ENCODE measurements around the gene CDK15.
A peak's percentile ranks its signal among the peaks of the same experiment; 100 is the strongest.

The CDK15 gene

DNA sequence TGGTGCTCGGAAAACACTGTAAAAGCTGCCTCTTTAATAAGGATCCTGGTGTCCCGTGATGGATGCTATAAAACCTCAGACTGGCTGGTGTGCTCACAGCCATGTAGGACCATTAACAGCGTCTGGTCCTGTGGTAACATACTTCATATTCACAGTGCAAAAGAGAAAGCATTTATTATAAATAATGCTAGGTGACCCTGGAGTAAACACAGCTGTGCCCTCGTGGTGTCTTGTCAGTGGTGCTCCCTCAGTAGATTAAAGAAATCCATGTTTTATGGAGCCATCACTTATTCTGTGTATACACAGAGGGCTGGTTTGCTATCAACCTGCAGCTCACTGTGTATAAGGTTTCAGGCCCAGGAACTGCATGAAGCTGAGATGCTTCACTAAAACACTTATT, 106.9 kb downstream of the CDK15 start:
- DNase-seq: no peak

DNA sequence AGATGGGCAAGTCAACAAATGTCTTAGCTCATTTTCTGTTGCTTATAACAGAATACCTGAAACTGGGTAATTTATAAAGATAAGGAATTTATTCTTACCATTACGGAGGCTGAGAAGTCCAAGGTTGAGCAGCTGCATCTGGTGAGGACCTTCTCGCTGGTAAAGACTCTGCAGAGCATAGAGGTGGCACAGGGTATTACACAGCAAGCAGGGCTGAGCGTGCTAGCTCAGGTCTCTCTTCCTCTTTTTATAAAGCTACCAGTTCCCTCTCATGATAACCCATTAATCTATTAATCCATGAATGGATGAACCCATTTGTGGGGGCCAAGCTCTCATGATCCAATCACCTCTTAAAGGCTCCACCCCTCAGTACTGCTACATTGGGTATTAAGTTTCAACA, 109.1 kb downstream of the CDK15 start:
- no peak for DNase-seq

DNA sequence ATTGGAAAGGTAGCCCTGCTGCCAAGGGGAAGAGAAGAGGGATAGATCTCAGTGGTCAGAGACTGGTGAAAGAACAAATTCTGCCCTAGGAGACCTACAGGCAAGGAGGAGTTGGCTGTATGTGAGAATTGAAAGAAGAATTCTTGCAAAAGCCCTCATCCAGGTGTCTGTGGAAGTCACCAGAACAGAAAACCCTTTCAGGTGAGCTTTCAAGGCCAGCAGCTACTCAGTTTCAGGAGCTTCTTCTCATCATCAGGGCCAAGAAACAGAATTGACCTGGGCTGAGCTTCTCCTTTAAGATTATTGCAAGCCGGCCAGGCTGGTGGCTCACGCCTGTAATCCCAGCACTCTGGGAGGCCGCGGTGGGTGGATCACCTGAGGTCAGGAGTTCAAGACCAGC, 110.2 kb downstream of the CDK15 start:
- no peak for DNase-seq

DNA sequence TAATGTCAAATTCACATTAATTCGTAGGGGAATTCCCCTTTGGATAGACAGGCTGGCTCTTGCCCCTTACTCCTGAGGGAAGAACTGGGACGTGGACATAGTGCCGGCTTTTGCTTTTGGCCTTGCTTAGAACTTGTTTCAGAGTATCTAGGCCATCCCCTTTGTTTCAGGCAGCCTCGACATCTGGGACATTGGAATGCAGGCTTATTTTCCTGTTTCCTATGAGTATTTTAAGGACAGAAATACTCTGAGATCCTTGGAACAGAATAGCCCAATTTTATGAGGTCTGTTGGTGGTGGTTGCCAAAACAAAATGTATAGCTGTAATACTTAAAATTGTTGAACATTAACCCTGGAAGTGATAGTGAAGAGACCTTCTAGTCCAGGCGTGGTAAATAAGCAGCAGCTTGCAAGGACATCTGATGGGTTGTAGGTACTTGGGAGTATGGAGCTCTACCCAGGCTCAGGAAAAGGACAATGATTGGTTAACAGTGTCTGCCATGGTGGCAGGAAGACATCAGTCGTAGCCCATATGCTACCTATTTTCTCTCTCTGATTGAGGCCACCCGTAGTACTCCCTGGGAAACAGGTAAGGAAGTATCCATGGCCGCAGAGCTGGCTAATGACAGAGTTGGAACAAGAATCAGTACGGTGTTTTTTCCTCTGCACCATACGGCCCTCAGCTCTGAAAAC, 112.4 kb downstream of the CDK15 start:
- DNase-seq: no peak

DNA sequence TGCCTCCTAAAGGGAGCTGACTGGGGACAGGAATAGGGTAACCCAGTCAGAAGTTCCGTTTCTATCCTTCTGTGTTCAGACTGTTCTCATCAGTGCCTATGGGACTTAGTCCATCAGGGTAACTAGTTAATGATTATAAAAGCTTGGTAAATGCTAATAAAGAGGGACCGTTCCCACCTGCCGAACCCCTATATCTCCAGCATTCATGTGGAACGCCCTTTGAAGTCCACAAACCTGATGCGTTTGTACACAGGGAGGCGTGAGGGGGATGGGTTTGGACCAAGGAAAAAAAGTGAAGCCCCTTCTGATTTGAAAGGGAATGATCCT, 112.9 kb downstream of the CDK15 start:
- DNase-seq: no peak

DNA sequence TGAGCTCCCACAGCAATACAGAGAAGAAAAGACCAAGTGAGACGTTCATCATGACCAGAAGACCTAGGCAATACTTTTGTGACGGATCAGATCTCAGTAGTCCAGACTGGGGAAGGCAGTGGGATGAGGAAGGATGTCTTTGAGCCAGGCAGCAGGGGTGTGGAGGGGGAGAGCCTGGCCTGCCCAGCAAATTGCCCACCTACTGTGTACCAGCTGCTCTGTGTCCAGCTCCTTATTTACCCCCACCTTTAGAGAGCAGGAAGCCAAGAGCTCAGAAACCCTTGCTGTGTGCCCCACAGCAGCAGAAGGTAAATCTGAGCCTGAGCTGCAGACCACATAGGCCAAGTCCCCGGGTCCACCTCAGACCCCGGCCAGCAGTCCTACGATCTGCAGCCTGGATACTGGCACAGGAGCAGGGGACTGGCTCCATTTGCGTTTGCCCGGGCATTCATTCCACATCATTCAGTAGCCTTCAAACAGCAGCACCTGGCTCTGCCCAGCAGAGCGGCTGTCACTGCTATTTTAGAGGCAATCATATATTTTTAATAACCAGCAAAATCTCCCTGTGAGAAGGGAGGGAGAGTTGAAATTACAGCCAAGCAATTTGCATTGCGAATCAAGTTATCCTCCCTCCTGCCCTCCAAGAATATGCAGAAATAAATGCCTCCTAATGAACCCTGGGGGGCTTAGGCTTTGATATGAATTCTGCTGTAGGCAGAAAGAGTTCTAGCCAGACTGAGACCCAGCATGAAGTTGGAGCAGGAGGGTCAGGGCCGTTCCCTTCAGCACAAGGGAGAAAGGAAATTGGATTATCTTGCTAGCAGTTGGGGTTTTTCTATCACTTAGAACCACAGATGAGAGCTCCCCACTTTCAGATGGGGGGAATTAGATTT, 117.3 kb downstream of the CDK15 start:
- DNase-seq: no peak

DNA sequence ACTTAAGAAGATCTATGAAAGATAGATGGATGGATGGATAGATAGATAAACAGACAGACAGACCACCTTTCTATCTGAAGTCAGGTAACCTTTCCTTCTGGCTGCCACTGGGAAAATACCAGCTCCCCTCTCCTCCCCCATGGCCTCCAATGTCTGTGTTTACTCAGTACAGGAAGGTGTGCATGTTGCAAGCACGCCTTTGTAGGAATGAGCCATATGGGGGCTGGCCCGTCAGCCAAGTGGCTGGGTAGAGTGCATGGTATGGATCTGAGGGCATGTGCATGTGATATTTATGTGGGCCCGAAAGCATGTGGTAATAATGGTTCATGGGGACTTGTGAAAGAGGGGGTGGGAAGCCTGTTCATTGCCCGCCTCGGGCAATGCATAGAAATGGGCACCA, 118.1 kb downstream of the CDK15 start:
- DNase-seq: no peak

DNA sequence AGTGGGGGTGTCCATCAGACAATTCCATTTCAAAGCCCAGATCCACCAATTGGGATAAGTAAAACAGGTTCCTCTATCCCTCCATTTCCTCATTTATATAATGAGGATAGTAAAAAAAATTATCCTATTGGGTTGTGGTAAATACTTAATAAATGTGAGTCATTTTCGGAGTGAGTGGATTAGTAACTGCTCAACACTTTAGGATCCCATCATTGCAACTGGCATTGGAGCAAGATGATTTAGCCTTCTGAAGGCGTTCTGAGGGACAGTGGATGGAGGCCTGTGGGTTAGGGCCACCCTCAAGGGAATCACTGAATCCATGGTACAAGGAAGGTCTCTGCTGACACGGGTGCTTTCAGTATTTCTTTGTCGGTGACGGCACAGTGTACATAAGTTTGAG, 118.7 kb downstream of the CDK15 start:
- DNase-seq: peak; percentile 48

DNA sequence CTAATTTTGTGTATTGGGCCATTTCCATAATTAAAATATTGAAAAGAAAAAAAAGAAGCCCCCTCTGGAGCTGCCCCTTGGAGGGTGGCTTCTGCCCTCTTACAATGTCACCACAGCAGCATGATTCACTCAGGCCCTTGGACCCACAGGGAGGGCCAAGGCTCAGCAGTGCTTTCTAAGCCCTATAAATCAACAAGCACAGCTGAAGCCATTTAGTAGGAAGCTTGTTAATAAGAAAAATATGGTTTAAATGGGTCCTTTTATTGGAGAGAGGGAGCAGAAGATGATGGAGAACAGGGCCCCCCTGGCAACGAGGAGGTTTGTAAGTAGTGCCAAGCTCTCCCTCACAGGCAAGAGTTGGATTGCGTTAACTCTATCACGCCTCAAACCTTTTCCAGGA, 119.7 kb downstream of the CDK15 start:
- peak; percentile 76 for DNase-seq

DNA sequence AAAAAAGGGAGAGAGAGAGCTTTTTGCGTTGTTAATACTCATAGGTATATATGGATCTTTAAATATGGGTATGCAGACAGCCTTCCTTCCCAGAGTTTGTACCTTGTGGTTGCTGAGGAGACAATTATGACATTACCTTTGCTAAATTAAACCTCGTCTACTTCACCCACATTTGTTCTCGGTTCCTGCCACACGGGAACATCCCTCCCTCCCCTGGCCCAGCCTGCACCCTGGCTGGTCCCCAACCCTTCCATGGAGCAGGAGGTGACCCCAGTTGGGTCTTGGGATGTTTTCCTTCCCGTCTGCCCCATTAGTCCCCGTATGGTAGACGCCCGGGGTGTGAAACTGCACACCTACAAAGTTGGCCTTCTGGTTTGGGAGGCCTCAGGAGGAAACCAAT, 122.0 kb downstream of the CDK15 start:
- DNase-seq: no peak

DNA sequence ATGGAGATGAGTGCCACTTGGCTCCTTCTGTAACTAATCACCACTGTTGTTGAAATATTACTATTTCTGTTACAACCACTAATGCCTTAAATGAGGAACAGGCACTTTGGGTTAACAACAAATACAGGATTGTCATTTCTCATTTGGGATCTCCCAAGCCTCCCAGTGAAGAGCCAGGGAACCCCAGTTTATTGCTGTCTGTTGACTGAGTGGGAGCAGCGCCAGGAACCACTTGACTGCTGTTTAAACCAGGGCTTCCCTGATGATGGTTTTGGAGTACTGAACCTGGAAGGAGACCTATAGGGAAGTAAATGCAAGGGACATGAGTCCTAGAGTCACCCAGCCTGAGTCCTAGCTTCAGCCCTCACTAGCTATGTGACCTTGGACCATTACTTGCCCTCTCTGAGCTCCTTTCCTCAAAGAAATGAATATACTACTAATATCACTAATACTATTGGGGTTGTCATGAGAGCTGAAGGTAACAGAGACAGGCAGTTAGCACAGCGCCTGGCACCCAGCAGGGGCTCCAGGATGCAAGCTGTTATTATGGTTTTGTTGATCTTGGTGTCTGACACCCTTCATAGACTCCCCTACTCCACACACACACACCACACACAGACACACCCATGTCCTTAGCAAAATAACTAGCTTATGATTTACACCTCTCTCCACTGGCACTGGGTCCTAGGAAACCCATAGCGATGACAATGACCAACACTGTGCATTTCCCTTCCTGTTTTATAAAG, 123.1 kb downstream of the CDK15 start:
- DNase-seq: peak; percentile 59

DNA sequence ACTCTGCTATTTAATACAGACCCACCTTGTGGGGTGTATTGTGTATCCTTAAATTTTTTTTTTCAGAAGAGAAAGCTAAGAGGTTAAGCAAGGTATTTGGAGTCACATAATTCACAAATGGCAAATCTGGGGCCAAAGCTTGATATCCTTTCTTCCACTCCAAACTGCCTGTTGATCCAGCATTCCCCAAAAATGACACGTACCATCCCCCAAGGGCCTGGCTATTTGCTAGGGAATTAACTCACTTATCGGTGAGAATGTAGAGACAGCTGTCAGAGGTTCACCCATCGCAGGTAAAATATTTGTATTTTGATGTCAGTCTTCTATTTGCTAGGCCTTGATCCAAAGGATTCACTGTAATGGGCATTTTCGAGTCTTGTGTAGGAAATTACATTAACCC, 123.7 kb downstream of the CDK15 start:
- no peak for DNase-seq

DNA sequence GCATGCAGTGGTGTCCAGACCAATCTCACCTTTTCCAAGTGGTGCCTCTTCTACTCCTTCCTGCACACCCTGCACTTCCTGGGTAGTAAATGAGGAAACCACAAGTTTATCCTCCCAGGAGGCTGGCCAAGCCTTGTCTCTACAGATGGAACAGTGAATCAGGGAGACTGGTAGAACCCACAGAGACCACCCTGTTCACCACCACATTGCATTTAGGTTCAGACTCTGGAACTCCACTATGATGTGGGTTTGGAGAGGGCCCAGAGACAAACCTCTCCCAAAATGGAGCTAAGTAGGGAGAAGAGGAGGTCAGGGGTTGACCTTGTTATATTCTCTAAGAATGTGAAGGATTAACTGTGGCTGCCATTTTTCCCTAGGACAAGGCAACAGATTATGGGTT, 124.5 kb downstream of the CDK15 start:
- peak; percentile 56 for DNase-seq

DNA sequence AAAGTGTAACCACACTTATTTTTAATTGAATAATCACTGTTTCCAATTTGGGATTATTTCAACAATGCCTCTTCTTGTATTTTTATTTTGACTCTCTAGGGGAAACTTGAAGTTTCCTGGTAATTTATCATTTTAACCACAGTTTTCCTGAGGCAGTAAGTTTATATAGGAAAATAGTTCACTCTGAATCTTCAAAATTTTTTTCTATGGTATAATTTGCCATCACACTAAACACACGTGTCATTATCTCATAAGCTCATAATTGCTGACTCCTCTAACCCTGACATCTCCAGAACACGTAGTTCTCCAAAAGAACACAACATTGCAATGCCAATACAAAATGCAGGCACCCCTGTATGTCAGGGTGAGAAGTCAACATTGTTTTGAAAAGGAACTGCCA, 125.1 kb downstream of the CDK15 start:
- no peak for DNase-seq

DNA sequence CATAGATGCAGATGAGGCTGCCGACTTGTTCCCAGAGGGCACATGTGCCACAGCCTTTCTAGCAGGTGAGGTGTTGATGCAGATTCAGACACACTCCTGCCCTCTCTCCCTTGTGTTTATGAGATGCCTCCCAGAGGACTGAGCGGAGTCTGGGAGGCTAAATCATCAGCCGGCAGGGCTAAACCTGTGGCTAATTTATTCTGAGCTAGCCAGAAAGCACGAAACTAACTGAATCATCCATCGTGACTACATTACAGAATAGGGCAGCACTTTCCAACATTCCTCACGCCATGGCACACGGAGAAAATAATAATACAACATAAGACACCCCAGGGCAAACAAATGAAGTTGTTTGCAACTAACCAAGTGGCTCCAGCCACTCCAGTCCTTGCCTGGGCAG, 125.6 kb downstream of the CDK15 start:
- peak; percentile 74 for DNase-seq

DNA sequence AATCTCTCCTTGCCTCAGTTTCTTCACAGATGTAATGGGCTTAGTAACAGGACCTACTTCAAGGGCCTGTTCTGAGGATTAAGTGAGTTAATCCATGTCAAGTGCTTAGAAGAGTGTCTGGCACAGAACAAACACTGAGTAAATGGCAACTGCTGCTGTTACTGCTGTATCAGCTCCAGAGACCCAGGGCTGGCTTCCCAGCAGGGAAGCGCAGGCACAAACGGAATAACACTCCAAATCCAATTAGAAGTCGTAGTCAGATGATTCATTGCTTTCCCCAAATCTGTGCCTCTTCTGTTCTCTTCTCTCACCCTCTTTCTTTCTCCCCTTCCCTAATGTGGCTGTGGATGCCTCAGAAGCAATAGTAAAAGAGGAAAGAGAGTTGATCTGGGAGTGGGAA, 126.2 kb downstream of the CDK15 start:
- no peak for DNase-seq

DNA sequence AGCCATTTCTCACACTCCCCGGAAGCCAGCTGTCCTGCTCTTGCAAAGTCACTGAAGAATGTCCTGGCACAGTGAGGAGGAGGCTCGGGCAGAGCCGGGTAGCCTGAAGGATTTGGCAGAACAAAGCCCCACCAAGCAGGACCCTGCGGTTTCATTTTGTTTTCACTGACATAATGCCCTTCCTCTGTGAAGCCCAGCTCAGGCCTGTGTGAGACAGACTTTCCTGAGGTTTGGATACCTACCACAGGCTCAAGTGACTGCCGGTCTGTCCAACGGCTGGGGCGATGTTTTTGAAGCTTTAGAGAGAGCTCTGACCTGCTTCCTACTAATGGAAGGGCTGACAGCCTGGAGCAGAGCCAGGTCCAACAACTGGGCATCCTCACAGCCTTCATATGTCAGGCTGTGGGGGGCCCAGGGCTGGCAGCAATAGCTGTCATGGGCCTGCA, 127.5 kb downstream of the CDK15 start:
- no peak for DNase-seq

DNA sequence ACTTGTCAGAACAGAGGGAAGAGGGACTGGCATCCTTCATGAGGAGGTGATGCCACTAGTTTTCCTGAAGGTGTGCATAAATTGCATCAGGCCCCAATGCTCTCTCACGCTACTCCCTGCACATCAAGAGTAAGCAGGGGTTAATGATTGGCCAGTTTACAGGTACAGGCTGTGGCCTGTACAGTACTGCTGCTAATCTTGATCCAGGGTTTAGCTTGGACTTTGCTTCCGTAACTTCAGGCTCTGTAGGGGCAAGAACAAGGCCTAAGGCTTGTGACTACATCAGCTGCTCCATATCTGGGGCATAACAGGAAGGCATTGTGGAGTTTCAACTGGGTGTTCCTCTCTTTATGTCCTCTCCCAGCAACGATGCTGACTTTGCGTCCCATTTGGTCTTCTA, 130.5 kb downstream of the CDK15 start:
- DNase-seq: no peak

DNA sequence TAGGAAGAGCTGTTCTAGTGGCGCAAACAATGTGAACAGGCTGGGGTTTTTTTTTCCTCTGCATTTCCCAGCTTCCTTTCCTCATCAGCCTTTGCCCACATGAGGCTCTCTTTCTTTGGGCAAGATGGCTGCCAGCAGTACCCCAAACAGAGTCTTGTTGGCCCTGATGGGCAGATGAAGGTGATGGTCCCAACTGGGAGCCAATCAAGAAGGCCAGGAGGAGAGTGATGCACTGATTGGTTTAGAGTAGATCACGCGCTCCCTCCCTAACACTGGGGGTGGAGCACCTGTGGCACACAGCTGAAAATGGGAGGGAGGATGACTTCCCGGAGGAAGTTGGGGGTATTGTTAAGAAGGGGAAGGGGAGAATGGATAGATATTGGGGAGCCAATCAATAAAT, 131.0 kb downstream of the CDK15 start:
- no peak for DNase-seq

DNA sequence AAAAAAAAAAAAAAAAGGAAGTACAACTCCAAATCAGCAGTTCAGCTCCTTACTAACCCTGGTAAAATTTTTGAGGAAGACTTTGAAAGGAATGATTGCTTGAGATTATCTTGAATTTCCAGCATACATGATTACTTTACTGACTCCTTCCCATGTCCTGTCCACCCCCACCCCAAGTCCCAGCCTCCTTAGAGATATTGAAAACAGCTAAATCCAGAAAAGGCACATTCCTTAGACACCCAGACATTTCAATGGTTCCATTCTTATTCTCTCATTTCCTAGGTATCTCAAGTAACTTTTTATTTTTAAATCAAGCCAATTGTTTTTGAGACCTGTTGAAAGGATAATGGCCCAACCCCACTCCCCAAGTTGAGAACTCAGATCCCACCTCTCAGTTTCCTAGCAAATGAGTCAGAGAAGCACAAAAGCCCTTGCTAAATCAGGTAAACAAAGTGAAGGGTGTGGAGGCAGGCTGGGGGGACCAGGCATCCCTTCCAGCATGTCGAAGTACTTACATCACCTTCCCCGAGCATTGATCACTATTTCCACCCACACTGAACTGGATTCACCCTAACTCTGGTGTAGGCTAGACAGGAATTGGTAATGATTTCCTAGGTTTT, 131.9 kb downstream of the CDK15 start:
- peak; percentile 84 for DNase-seq

DNA sequence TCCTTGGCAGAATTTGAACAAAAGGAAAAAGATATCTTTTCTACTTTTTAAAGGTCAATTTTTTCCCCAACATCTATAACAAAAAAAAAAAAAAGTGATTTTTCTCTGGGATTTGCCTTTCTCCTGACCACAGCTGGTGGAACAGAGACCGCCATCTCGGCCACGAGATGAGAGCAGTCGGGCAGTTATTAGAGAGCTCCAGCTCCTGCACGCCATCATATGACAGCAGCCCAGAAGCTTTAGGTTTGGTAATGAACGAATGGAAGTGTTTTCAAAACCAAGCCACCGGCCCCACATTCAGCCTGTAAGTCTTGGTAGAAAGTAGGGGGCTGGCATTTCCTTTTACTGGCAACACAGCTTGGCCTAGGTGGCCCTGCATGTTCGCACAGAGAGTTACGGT, 132.4 kb downstream of the CDK15 start:
- no peak for DNase-seq

DNA sequence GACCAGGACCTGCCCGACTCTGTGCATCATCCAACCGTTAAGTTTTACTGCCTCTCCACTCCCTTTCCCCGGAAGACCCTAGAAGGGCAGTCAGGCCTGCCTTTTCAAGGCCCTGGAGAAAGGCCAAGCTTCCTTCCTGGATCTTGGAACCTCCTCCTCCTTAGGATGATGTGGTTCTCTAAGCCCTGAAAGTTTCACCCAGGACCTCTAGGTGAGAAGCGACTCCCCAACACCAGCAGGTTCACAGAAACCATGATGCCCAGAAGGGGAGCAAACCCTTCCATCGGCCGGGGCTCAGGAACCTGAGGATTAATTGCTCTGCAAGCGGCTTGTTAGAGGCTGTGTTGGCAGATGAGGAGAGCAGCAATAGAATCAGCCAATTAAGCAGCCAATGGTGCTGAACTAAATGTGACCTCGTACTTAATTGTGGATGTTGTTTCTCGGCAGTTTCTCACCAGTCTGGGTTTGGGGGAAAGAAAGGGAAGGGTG, 133.2 kb downstream of the CDK15 start:
- DNase-seq: peak; percentile 32

DNA sequence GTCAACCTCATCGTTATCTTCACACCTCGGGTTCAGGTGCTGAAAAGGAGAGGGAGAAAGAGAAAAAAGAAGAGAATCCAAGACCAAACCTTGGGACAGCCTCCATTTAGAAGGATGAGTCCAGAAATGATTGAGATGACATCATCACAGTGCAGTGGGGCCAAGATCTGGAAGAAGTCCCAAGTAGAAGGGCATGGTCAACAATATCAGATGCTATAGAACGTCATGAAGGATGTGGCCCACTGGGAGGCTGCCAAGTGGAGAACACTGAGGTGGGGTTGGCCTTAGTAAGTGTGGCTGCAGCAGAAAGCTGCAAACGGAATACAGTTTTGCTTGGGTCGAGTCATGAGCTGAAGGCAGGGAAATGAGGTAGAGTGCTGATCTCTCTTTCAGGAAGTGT, 136.2 kb downstream of the CDK15 start:
- no peak for DNase-seq

Measured in fibroblast of skin of abdomen (primary cell).